ENCODE data around the gene OTUB1.

OTUB1 gene

GRCh38 chr11:64032050-64032449, 45.8 kb downstream of the OTUB1 start:
- TF ChIP-seq CTCF (IDR thresholded peaks at IDR 0.05; ENCODE audit: low read length, missing control alignments) = no peak
- no peak overlapping the region for H3K4me3 ChIP-seq (replicated peaks; ENCODE audit: low read depth, low read length)
- DNase-seq (ENCODE audit: low read depth) = no peak

GRCh38 chr11:64034411-64034811, 48.2 kb downstream of the OTUB1 start:
- H3K4me3 ChIP-seq (replicated peaks; ENCODE audit: low read depth, low read length) = no peak overlapping the region
- no peak for DNase-seq (ENCODE audit: low read depth)
- TF ChIP-seq CTCF (IDR thresholded peaks at IDR 0.05; ENCODE audit: low read length, missing control alignments) = no peak

- no peak for DNase-seq (ENCODE audit: low read depth)
- no peak overlapping the region for H3K4me3 ChIP-seq (replicated peaks; ENCODE audit: low read depth, low read length)
- TF ChIP-seq CTCF (IDR thresholded peaks at IDR 0.05; ENCODE audit: low read length, missing control alignments) = no peak
Measured at GRCh38 chr11:64035081-64035524, 48.9 kb downstream of the OTUB1 start.

- no peak for TF ChIP-seq CTCF (IDR thresholded peaks at IDR 0.05; ENCODE audit: low read length, missing control alignments)
- DNase-seq (ENCODE audit: low read depth) = no peak
- peak within 1 kb of the TSS; percentile 7 for H3K4me3 ChIP-seq (replicated peaks; ENCODE audit: low read depth, low read length)
Measured at GRCh38 chr11:64035576-64035975, 49.3 kb downstream of the OTUB1 start, which contains the start of gene FLRT1. TSS of gene FLRT1 (plus strand) at chr11:64035931. CDS start at chr11:64116268, 80,337 bp downstream.

GRCh38 chr11:64036087-64037026, 50.1 kb downstream of the OTUB1 start:
- peak overlapping the region; percentile 7 for H3K4me3 ChIP-seq (replicated peaks; ENCODE audit: low read depth, low read length)
- peak; percentile 16 for DNase-seq (ENCODE audit: low read depth)
- TF ChIP-seq CTCF (IDR thresholded peaks at IDR 0.05; ENCODE audit: low read length, missing control alignments) = no peak

- no peak overlapping the region for H3K4me3 ChIP-seq (replicated peaks; ENCODE audit: low read depth, low read length)
- DNase-seq (ENCODE audit: low read depth) = no peak
Measured at GRCh38 chr11:64037027-64037634, 50.9 kb downstream of the OTUB1 start.

More at GRCh38 chr11:64037027-64037634, 50.9 kb downstream of the OTUB1 start:
- no peak for TF ChIP-seq CTCF (IDR thresholded peaks at IDR 0.05; ENCODE audit: low read length, missing control alignments)
